AG10803 (cell line): ENCODE measurements around the gene CCL8.

ENCODE experiments used
- DNase-seq: peaks from one replicate; pipeline ENCODE4 v3.0.0; 2010; ENCODE audit warnings: low read depth
- H3K4me3 ChIP-seq: 2 replicates; pipeline ENCODE4 v1.5.1; 2011; ENCODE audit warnings: mild to moderate bottlenecking, low read length, control low read depth
- CTCF ChIP-seq: conservative IDR thresholded peaks from 2 replicates; pipeline ENCODE4 v1.5.1; 2011; ENCODE audit warnings: mild to moderate bottlenecking, low read length, control low read depth, inconsistent platforms

The CCL8 gene

GRCh38 chr17:34290586-34290985 lies 28.6 kb upstream of the CCL8 start:
- no peak for TF ChIP-seq CTCF
- no peak for DNase-seq

GRCh38 chr17:34291721-34292348 lies 27.4 kb upstream of the CCL8 start:
- DNase-seq: no peak
- no peak for TF ChIP-seq CTCF
- H3K4me3 ChIP-seq: no peak overlapping the region

More at GRCh38 chr17:34290586-34290985, 28.6 kb upstream of the CCL8 start:
- no peak overlapping the region for H3K4me3 ChIP-seq

GRCh38 chr17:34299027-34299426 lies 20.2 kb upstream of the CCL8 start:
- no peak for TF ChIP-seq CTCF
- DNase-seq: peak; percentile 21
- H3K4me3 ChIP-seq: no peak overlapping the region

GRCh38 chr17:34299956-34300577 lies 19.2 kb upstream of the CCL8 start:
- no peak for TF ChIP-seq CTCF
- DNase-seq: peak; percentile 87
- H3K4me3 ChIP-seq: no peak overlapping the region

- DNase-seq: peak; percentile 80
- no peak for TF ChIP-seq CTCF
- H3K4me3 ChIP-seq: no peak overlapping the region
These were observed 18.4 kb upstream of the CCL8 start for GRCh38 chr17:34300652-34301370.

- H3K4me3 ChIP-seq: no peak overlapping the region
- peak; percentile 74 for DNase-seq
- TF ChIP-seq CTCF: no peak
These were observed 17.2 kb upstream of the CCL8 start for GRCh38 chr17:34301986-34302385.

- no peak for DNase-seq
- TF ChIP-seq CTCF: no peak
- no peak overlapping the region for H3K4me3 ChIP-seq
These were observed 16.6 kb upstream of the CCL8 start for GRCh38 chr17:34302636-34303035.
